Activated CD8-positive, alpha-beta memory T cell treated with anti-CD3 and anti-CD28 coated beads, Interleukin-2, amount 50 U/mL, for 24 hours (primary cell): ENCODE measurements around the gene TMEM156.

Experiments
- DNase-seq: peaks from one replicate; pipeline ENCODE4 v3.0.0-alpha.2; 2020; ENCODE audit errors: extremely low read depth

Gene TMEM156

DNA sequence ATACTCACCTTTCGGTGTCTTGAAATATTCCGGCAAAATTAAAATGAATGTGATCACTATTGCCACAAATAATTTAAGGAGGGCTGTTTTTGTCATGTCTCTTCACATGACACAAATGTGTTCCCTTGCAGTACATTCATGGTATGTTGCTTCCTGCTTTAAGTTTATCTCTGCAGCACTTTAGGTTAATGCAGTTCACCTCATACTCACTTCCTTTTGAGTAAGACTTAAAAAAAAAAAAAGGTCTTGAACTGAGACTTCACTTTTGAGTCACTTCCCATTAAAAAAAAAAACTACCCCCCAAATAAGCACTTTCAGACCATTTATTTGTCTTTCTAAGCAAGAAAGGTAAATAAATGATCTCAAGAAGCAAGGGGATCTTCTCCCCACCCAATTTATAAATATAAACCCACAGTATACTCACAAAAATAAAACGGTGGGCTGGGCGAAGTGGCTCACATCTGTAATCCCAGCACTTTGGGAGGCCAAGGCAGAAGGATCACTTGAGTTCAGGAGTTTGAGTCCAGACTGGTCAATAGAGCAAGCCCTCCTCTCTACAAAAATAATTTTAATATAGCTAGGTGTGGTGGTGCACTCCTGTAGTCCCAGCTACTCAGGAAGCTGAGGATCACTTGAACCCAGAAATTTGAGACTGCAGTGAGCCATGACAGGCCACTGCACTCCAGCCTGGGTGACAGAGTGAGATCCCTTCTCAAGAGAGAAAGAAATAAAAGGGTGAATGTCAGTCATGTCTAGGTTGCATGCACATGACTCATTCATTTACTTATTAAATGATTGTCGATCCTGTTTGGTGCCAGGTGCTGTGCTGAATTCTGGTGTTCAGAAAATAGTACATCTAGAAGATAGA lies at the start of gene TMEM156:
TSS of gene TMEM156 (minus strand) at position 192 of the 868 bp plus-strand sequence. CDS start at position 96, 96 bp downstream.
- no peak for DNase-seq

GRCh38 chr4:39078829-39079228 lies 46.6 kb upstream of the TMEM156 start:
- DNase-seq, result no peak

DNA sequence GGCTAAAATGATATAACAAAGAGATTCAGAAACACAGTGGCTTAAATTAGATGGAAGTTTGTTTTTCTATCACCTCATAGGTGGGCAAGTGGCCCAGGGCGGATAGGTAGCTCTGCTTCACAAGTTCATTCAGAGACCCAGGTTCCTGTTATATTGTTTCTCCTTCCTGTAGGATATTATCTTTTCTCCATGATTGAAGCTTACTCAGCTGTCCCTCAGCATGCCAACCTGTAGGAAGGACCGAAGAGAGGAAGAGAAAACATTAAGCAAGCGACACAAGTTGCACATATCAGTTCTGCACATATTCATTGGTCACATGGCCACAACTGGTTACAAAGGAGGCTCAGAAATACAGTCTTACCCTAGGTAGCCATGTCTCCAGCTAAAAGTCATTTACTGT lies 36.7 kb upstream of the TMEM156 start:
- no peak for DNase-seq

DNA sequence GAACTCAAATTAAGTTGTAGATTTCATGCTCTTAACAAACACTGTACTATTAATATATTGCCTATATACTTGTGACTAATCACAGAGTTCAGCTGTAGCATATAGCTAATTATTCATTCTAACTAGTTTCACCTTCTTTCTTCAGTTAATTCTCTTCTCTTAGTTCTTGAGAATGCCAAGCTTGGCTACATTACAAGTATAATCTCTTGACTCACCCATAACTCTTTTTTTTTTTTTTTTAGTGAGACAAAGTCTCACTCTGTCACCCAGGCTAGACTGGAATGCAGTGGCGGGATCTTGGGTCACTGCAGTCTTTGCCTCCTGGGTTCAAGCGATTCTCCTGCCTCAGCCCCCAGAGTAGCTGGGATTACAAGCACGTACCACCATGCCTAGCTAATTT lies 35.2 kb upstream of the TMEM156 start:
- no peak for DNase-seq

DNA sequence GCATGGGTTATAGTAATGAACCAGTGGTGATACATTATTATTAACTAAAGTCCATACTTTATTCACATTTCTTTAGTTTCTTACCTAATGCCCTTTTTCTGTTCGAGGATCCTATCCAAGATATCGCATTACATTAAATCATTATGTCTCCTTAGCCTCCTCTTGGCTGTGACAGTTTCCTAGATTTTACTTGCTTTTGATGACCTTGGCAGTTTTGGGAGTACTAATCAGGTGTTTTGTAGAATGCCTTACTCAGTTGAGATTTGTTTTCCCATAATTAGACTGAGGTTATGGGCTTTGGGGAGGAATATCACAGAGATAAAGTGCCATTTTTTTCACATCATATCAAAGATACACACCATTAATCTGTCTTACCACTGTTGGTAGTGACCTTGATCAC lies 34.8 kb upstream of the TMEM156 start:
- no peak for DNase-seq

- no peak for DNase-seq
Measured at GRCh38 chr4:39066371-39066770, 34.2 kb upstream of the TMEM156 start.

DNA sequence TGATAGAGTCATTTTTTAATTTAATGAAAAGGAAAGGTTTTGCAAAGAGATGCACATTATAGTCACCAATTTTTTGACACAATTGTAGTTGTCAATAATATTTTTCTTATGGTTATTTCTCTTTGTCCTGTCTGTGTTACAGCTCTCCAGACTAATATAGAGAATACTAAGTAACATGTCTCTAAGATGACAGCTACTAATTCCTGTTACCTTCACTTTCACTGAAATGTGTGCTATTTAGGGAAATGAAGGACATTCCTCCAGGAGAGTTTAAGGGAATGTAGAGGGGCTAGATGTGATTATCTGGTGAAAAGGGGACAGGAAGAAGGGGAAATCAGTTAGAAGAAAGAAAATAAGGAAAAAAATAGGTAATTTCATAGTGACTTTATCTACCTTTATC lies 31.2 kb upstream of the TMEM156 start:
- DNase-seq, result no peak

- DNase-seq, result no peak
Measured at GRCh38 chr4:39062770-39063097, 30.5 kb upstream of the TMEM156 start.

- no peak for DNase-seq
Measured at GRCh38 chr4:39062094-39062769, 30.0 kb upstream of the TMEM156 start, which contains the start of gene KLHL5. KLHL5 (plus strand) TSS chr4:39062232; CDS start chr4:39062653, 421 bp downstream.

DNA sequence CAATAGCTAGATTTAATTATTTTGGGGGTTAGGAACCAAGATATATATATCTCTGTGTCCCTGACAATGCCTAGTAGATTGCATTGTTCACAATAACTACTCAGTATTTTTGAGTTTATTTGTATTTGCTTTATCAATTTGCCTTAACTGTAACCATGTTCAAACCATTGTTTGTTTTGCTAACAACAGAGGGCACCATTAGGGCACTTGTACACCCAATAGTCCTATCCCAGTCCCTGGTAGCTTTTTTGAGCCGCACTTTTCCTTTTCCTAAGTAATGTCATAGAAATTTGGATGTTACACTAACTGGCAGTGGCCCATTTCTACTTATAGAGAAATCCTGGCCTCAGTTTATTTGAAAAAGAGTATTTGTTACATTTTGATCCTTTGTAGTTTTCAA lies 29.2 kb upstream of the TMEM156 start:
- DNase-seq, result no peak

- no peak for DNase-seq
Measured at GRCh38 chr4:39056023-39056422, 23.8 kb upstream of the TMEM156 start.

GRCh38 chr4:39054497-39054896 lies 22.3 kb upstream of the TMEM156 start:
- no peak for DNase-seq

DNA sequence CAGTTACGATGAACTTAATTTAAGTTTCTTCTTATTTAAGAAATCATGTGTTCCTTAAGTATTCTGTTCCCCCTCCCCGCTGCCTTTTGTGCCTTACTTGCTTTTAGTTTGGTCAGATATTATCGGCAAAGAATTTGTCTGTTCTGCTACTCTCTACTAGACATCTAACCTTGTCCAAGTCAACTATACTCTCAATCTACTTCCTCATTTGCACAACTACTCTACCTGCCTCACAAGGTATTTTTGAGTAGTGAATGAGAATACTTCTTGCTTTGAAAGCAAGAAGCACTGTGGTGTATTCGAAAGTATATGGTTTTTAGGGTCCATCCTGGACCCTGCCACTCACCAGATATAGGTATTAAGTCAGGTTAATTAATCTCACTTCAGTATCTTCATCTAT lies 21.8 kb upstream of the TMEM156 start:
- no peak for DNase-seq

DNA sequence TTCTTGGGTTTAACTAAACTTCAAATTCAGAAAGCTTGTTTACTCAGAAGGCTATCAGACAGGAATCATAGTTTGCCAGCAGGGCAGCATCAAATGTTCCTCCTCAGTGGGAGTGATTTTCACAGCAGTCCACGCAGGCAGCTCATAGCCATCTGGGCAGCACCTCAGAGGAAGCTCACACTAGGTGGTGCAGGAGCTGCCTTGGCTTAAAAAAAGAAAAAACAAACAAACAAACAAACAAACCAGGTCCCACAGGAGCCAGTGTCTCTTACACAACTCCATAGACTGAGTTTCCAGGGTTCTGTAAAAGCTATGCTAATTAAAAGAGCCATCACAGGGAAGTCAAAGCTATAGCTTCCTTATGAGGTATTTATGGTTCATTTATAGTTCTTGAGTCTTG lies 19.3 kb upstream of the TMEM156 start:
- no peak for DNase-seq

- no peak for DNase-seq
Measured at GRCh38 chr4:39050590-39050989, 18.4 kb upstream of the TMEM156 start.

- DNase-seq, result no peak
Measured at GRCh38 chr4:39048311-39048710, 16.1 kb upstream of the TMEM156 start.

GRCh38 chr4:39047681-39048080 lies 15.5 kb upstream of the TMEM156 start:
- DNase-seq, result no peak

DNA sequence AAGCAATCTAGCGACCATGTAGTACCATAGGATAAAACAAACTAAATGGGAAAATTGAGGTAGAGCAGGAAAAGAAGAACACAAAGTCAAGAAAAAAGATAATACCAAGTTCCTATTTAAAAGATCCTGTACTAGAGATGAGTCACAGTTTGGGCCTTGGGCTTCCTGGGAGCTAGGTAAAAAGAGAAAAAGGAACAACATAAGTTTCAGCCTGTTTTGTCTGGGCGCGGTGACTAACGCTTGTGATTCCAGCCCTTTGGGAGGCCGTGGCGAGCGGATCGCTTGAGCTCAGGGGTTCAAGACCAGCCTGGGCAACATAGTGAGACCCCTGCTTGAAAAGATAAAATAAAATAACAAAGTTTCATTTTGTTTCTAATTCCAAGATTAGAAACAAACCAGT lies 14.0 kb upstream of the TMEM156 start:
- no peak for DNase-seq

DNA sequence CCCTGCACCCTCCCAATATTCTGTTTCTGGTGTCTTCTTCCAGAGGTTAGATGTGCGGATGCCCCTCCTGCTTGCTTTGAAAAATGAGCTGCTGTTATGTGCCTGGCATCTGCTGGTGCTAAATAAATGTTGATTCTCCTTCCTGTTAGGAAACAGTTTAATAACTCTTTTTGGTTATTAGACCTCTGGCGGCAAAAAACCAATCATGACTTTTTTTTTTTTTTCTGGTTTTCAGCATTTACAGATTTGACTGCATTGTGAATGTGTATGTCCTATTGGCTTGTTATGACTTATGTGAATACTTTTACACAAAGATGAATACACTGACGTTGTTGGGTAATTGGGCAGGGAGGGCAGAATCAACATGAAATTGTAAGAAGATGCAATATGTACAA lies 13.6 kb upstream of the TMEM156 start:
- no peak for DNase-seq

GRCh38 chr4:39044956-39045826 lies 13.0 kb upstream of the TMEM156 start:
- DNase-seq, result no peak

- peak; percentile 94 for DNase-seq
Measured at GRCh38 chr4:39044364-39044955, 12.3 kb upstream of the TMEM156 start.

- DNase-seq, result no peak
Measured at GRCh38 chr4:39043861-39044363, 11.7 kb upstream of the TMEM156 start.
